GM23338 (cell line): ENCODE measurements around the gene KRTAP12-1. TPM values are rescaled to one million over a fixed set of nuclear protein-coding genes. Genes with fewer than 3 reads are reported as not detected.

ENCODE experiments used
- ATAC-seq: fragments of 200-7000 bp; cut with Tn5 transposase; 3 replicates; pipeline ENCODE4 v1.9.1; 2020
- DNase-seq: peaks from one replicate; pipeline ENCODE4 v3.0.0-alpha.2; 2015; ENCODE audit warnings: low spot score
- H2AFZ ChIP-seq: fragments of 200-600 bp; sonication (generic); 2 replicates; pipeline ENCODE4 v1.8.0; 2016; ENCODE audit warnings: antibody characterized with exemption, mild to moderate bottlenecking, moderate library complexity
- H3F3A ChIP-seq: fragments of 200-600 bp; sonication (generic); replicated peaks from 2 replicates; pipeline ENCODE4 v1.8.0; 2017; ENCODE audit warnings: antibody characterized with exemption, mixed run types, low read depth
- H3K27ac ChIP-seq: fragments of 200-600 bp; sonication (generic); 2 replicates; pipeline ENCODE4 v1.6.1; 2016; ENCODE audit warnings: low read depth
- H3K27me3 ChIP-seq: fragments of 200-600 bp; sonication (generic); 2 replicates; pipeline ENCODE4 v1.8.0; 2016; ENCODE audit warnings: mild to moderate bottlenecking, mixed run types, moderate library complexity; ENCODE audit not compliant: insufficient read depth
- H3K36me3 ChIP-seq: fragments of 200-600 bp; sonication (generic); 2 replicates; pipeline ENCODE4 v1.8.0; 2016; ENCODE audit warnings: mild to moderate bottlenecking; ENCODE audit not compliant: insufficient read depth
- H3K4me1 ChIP-seq: fragments of 200-600 bp; sonication (generic); 2 replicates; pipeline ENCODE4 v1.8.0; 2016; ENCODE audit warnings: mild to moderate bottlenecking, moderate library complexity; ENCODE audit not compliant: insufficient read depth
- H3K4me2 ChIP-seq: fragments of 200-600 bp; sonication (generic); 2 replicates; pipeline ENCODE4 v1.7.1; 2017; ENCODE audit warnings: mixed run types
- H3K4me3 ChIP-seq: fragments of 200-600 bp; sonication (generic); 2 replicates; pipeline ENCODE4 v1.6.1; 2016; ENCODE audit warnings: mixed run types
- H3K79me2 ChIP-seq: fragments of 200-600 bp; sonication (generic); replicated peaks from 2 replicates; pipeline ENCODE4 v1.8.0; 2017; ENCODE audit warnings: mild to moderate bottlenecking; ENCODE audit not compliant: insufficient read depth
- H3K9me2 ChIP-seq: fragments of 200-600 bp; sonication (generic); 2 replicates; pipeline ENCODE4 v1.8.0; 2017; ENCODE audit not compliant: insufficient read depth
- H4K20me1 ChIP-seq: fragments of 200-600 bp; sonication (generic); replicated peaks from 2 replicates; pipeline ENCODE4 v1.8.0; 2017; ENCODE audit warnings: mild to moderate bottlenecking; ENCODE audit not compliant: insufficient read depth
- H3K27ac Mint-ChIP-seq: 2 replicates; pipeline ENCODE4 v1.8.0; 2020; ENCODE audit warnings: inconsistent platforms, mild to moderate bottlenecking, moderate library complexity, mixed read lengths
- H3K27me3 Mint-ChIP-seq: 3 replicates; pipeline ENCODE4 v1.8.0; 2022; ENCODE audit warnings: low read depth, mild to moderate bottlenecking, moderate library complexity, mixed read lengths, inconsistent platforms; ENCODE audit not compliant: insufficient read depth, poor library complexity
- H3K36me3 Mint-ChIP-seq: 3 replicates; pipeline ENCODE4 v1.8.0; 2021; ENCODE audit warnings: low read depth, mild to moderate bottlenecking, inconsistent platforms, moderate library complexity, mixed read lengths
- H3K4me1 Mint-ChIP-seq: 3 replicates; pipeline ENCODE4 v1.8.0; 2020; ENCODE audit warnings: mild to moderate bottlenecking, inconsistent platforms, mixed read lengths
- H3K4me3 Mint-ChIP-seq: 3 replicates; pipeline ENCODE4 v1.8.0; 2021; ENCODE audit warnings: moderate library complexity, mild to moderate bottlenecking, inconsistent platforms, mixed read lengths
- H3K9me3 Mint-ChIP-seq: 3 replicates; pipeline ENCODE4 v1.8.0; 2020; ENCODE audit warnings: moderate library complexity, mild to moderate bottlenecking, inconsistent platforms, mixed read lengths
- CREB1 ChIP-seq: fragments of 250-450 bp; sonication (Bioruptor Pico); IDR thresholded peaks from 2 replicates; pipeline ENCODE4 v1.5.0; 2020; ENCODE audit warnings: low read depth, mild to moderate bottlenecking, moderate library complexity
- EZH2 ChIP-seq: fragments of 200-600 bp; sonication (generic); IDR thresholded peaks from one replicate; pipeline ENCODE4 v1.8.0; 2017; ENCODE audit warnings: antibody characterized with exemption, mild to moderate bottlenecking, low read depth; ENCODE audit not compliant: unreplicated experiment
- EZH2phosphoT487 ChIP-seq: fragments of 200-600 bp; sonication (generic); IDR thresholded peaks from one replicate; pipeline ENCODE4 v1.8.1; 2018; ENCODE audit warnings: antibody characterized with exemption; ENCODE audit not compliant: unreplicated experiment
- JUNB ChIP-seq: IDR thresholded peaks from one replicate; pipeline ENCODE4 v1.6.1; 2016; ENCODE audit warnings: antibody characterized with exemption; ENCODE audit not compliant: unreplicated experiment
- NANOG ChIP-seq: IDR thresholded peaks from 2 replicates; pipeline ENCODE4 v1.6.1; 2016; ENCODE audit warnings: antibody characterized with exemption, borderline replicate concordance
- POLR2AphosphoS5 ChIP-seq: IDR thresholded peaks from 2 replicates; pipeline ENCODE4 v1.6.1; 2016; ENCODE audit warnings: antibody characterized with exemption, low read depth
- STAT1 ChIP-seq: IDR thresholded peaks from one replicate; pipeline ENCODE4 v1.6.1; 2016; ENCODE audit warnings: antibody characterized with exemption; ENCODE audit not compliant: unreplicated experiment
- ZNF114 ChIP-seq: fragments of 250-450 bp; sonication (Bioruptor Pico); IDR thresholded peaks from 2 replicates; pipeline ENCODE4 v1.5.0; 2020; ENCODE audit warnings: mild to moderate bottlenecking, moderate library complexity
- ZNF331 ChIP-seq: fragments of 250-450 bp; sonication (Bioruptor Pico); IDR thresholded peaks from 2 replicates; pipeline ENCODE4 v1.5.0; 2020; ENCODE audit warnings: low read depth, mild to moderate bottlenecking, moderate library complexity
- polyA plus RNA-seq: library from polyadenylated mRNA; unstranded; fragments of >200 nt; fragmentation: Nextera tagmentation; extraction: Ambion mirVana; gene quantifications from 2 replicates; pipeline ENCODE4 v1.2.1, GENCODE V29; 2016
- total RNA-seq: library from RNA; depleted of rRNA; stranded (reverse); fragments of >200 nt; shearing (Covaris generic); gene quantifications from 2 replicates; pipeline ENCODE4 v1.2.3, GENCODE V29; 2014
- TF ChIP-seq, protein P1 (sequence below), 2 experiments: fragments of 200-600 bp in 1 of 2; sonication (generic) in 1 of 2; conservative IDR thresholded peaks; 2 replicates each; pipeline versions ENCODE4 v1.5.1 to v1.6.1; 2016 to 2017; ENCODE audit warnings: antibody characterized with exemption in 2 of 2, low read depth in 2 of 2, mild to moderate bottlenecking in 2 of 2, moderate library complexity in 1 of 2
- TF ChIP-seq, protein P2 (sequence below): fragments of 250-450 bp; sonication (Bioruptor Pico); IDR thresholded peaks from 2 replicates; pipeline ENCODE4 v1.5.0; 2020; ENCODE audit warnings: mild to moderate bottlenecking, moderate library complexity
- TF ChIP-seq, protein P3 (sequence below): IDR thresholded peaks from 2 replicates; pipeline ENCODE4 v1.6.1; 2016; ENCODE audit warnings: antibody characterized with exemption
- TF ChIP-seq, protein P4 (sequence below): IDR thresholded peaks from one replicate; pipeline ENCODE4 v1.6.1; 2018; ENCODE audit warnings: antibody characterized with exemption; ENCODE audit not compliant: unreplicated experiment

KRTAP12-1 gene
- total and polyA plus RNA-seq, 2 experiments from 2014 or later: not detected

DNA sequence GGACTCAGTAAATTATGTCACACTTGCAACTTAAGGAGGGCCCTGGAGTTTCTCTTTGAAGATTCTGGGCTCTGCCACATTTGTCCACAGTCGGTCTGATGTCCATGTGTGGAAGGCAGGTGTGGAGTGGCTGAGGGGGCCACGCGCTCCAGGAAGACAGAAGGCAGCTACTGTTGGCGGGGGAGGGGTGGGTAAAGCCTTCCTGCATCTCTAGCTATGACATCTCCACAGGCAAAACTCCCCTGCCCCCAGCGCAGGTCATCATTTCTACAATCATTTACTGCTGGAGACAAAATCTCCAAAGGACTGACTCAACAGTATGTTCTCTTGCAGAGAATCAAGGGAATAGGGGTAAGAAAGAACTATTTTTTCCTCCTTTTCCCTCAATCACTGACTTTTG lies 40.8 kb upstream of the KRTAP12-1 start:
- peak overlapping the region; percentile 57; the same call in 1 of the 3 replicates for H3K4me3 Mint-ChIP-seq
- ATAC-seq: peak; percentile 11; the same call in 2 of the 3 replicates
- H3K36me3 ChIP-seq: no peaks in the 10 kb centered on the region
- H3K4me2 ChIP-seq: peak overlapping the region; percentile 78
- H4K20me1 ChIP-seq: no peaks in the 10 kb centered on the region
- peaks cover 22% of the 10 kb centered on the region for H3K27me3 ChIP-seq
- peaks cover 20% of the 10 kb centered on the region for H3K4me1 ChIP-seq
- no peaks in the 10 kb centered on the region for H3K9me2 ChIP-seq
- no peak overlapping the region for H3K27ac ChIP-seq
- peaks cover 31% of the 10 kb centered on the region for H3K27me3 Mint-ChIP-seq
- no peak for TF ChIP-seq JUNB
- no peak for TF ChIP-seq STAT1
- TF ChIP-seq NANOG: no peak
- TF ChIP-seq, protein P1, sequence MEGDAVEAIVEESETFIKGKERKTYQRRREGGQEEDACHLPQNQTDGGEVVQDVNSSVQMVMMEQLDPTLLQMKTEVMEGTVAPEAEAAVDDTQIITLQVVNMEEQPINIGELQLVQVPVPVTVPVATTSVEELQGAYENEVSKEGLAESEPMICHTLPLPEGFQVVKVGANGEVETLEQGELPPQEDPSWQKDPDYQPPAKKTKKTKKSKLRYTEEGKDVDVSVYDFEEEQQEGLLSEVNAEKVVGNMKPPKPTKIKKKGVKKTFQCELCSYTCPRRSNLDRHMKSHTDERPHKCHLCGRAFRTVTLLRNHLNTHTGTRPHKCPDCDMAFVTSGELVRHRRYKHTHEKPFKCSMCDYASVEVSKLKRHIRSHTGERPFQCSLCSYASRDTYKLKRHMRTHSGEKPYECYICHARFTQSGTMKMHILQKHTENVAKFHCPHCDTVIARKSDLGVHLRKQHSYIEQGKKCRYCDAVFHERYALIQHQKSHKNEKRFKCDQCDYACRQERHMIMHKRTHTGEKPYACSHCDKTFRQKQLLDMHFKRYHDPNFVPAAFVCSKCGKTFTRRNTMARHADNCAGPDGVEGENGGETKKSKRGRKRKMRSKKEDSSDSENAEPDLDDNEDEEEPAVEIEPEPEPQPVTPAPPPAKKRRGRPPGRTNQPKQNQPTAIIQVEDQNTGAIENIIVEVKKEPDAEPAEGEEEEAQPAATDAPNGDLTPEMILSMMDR (conservative IDR thresholded peaks at IDR 0.05; ENCODE audit: low read depth in 2 of 2): no peak
- TF ChIP-seq EZH2: no peak
- TF ChIP-seq, protein P2, sequence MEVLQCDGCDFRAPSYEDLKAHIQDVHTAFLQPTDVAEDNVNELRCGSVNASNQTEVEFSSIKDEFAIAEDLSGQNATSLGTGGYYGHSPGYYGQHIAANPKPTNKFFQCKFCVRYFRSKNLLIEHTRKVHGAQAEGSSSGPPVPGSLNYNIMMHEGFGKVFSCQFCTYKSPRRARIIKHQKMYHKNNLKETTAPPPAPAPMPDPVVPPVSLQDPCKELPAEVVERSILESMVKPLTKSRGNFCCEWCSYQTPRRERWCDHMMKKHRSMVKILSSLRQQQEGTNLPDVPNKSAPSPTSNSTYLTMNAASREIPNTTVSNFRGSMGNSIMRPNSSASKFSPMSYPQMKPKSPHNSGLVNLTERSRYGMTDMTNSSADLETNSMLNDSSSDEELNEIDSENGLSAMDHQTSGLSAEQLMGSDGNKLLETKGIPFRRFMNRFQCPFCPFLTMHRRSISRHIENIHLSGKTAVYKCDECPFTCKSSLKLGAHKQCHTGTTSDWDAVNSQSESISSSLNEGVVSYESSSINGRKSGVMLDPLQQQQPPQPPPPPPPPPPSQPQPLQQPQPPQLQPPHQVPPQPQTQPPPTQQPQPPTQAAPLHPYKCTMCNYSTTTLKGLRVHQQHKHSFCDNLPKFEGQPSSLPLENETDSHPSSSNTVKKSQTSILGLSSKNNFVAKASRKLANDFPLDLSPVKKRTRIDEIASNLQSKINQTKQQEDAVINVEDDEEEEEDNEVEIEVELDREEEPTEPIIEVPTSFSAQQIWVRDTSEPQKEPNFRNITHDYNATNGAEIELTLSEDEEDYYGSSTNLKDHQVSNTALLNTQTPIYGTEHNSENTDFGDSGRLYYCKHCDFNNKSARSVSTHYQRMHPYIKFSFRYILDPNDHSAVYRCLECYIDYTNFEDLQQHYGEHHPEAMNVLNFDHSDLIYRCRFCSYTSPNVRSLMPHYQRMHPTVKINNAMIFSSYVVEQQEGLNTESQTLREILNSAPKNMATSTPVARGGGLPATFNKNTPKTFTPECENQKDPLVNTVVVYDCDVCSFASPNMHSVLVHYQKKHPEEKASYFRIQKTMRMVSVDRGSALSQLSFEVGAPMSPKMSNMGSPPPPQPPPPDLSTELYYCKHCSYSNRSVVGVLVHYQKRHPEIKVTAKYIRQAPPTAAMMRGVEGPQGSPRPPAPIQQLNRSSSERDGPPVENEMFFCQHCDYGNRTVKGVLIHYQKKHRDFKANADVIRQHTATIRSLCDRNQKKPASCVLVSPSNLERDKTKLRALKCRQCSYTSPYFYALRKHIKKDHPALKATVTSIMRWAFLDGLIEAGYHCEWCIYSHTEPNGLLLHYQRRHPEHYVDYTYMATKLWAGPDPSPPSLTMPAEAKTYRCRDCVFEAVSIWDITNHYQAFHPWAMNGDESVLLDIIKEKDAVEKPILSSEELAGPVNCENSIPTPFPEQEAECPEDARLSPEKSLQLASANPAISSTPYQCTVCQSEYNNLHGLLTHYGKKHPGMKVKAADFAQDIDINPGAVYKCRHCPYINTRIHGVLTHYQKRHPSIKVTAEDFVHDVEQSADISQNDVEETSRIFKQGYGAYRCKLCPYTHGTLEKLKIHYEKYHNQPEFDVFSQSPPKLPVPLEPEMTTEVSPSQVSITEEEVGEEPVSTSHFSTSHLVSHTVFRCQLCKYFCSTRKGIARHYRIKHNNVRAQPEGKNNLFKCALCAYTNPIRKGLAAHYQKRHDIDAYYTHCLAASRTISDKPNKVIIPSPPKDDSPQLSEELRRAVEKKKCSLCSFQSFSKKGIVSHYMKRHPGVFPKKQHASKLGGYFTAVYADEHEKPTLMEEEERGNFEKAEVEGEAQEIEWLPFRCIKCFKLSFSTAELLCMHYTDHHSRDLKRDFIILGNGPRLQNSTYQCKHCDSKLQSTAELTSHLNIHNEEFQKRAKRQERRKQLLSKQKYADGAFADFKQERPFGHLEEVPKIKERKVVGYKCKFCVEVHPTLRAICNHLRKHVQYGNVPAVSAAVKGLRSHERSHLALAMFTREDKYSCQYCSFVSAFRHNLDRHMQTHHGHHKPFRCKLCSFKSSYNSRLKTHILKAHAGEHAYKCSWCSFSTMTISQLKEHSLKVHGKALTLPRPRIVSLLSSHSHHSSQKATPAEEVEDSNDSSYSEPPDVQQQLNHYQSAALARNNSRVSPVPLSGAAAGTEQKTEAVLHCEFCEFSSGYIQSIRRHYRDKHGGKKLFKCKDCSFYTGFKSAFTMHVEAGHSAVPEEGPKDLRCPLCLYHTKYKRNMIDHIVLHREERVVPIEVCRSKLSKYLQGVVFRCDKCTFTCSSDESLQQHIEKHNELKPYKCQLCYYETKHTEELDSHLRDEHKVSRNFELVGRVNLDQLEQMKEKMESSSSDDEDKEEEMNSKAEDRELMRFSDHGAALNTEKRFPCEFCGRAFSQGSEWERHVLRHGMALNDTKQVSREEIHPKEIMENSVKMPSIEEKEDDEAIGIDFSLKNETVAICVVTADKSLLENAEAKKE (CRISPR knock-in tag): no peak
- no peak for TF ChIP-seq ZNF114 (CRISPR knock-in tag)
- no peak for TF ChIP-seq POLR2AphosphoS5
- TF ChIP-seq EZH2phosphoT487: no peak
- TF ChIP-seq, protein P3, sequence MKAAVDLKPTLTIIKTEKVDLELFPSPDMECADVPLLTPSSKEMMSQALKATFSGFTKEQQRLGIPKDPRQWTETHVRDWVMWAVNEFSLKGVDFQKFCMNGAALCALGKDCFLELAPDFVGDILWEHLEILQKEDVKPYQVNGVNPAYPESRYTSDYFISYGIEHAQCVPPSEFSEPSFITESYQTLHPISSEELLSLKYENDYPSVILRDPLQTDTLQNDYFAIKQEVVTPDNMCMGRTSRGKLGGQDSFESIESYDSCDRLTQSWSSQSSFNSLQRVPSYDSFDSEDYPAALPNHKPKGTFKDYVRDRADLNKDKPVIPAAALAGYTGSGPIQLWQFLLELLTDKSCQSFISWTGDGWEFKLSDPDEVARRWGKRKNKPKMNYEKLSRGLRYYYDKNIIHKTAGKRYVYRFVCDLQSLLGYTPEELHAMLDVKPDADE: no peak
- no peak for TF ChIP-seq ZNF331 (CRISPR knock-in tag)
- no peak for TF ChIP-seq CREB1 (CRISPR knock-in tag)
- TF ChIP-seq, protein P4, sequence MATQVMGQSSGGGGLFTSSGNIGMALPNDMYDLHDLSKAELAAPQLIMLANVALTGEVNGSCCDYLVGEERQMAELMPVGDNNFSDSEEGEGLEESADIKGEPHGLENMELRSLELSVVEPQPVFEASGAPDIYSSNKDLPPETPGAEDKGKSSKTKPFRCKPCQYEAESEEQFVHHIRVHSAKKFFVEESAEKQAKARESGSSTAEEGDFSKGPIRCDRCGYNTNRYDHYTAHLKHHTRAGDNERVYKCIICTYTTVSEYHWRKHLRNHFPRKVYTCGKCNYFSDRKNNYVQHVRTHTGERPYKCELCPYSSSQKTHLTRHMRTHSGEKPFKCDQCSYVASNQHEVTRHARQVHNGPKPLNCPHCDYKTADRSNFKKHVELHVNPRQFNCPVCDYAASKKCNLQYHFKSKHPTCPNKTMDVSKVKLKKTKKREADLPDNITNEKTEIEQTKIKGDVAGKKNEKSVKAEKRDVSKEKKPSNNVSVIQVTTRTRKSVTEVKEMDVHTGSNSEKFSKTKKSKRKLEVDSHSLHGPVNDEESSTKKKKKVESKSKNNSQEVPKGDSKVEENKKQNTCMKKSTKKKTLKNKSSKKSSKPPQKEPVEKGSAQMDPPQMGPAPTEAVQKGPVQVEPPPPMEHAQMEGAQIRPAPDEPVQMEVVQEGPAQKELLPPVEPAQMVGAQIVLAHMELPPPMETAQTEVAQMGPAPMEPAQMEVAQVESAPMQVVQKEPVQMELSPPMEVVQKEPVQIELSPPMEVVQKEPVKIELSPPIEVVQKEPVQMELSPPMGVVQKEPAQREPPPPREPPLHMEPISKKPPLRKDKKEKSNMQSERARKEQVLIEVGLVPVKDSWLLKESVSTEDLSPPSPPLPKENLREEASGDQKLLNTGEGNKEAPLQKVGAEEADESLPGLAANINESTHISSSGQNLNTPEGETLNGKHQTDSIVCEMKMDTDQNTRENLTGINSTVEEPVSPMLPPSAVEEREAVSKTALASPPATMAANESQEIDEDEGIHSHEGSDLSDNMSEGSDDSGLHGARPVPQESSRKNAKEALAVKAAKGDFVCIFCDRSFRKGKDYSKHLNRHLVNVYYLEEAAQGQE: no peak
- peaks cover 3% of the 10 kb centered on the region; the same call in 1 of the 3 replicates for H3K9me3 Mint-ChIP-seq
- H3K4me1 Mint-ChIP-seq: peaks cover 25% of the 10 kb centered on the region
- H3F3A ChIP-seq: 0 out of 2 replicates have a peak, but pooled peaks cover 7% of the 10 kb centered on the region
- no peak for DNase-seq
- H3K79me2 ChIP-seq: no peaks in the 10 kb centered on the region
- H3K4me3 ChIP-seq: peak overlapping the region; percentile 50
- H3K36me3 Mint-ChIP-seq: no peaks in the 10 kb centered on the region
- peak overlapping the region; percentile 96 for H2AFZ ChIP-seq
- H3K27ac Mint-ChIP-seq: no peak overlapping the region; the same call in 1 of the 2 replicates
